ENCODE measurements around the gene MYO7B.
"Not testable (repeated sequence)": the region's sequence is repeated elsewhere in the genome, so short reads cannot be mapped to it uniquely, and the experiment has no call there.

The MYO7B gene

GRCh38 chr2:127558911-127559310 lies 23.4 kb downstream of the MYO7B start:
- no peak for DNase-seq

- no peak for DNase-seq
Measured at GRCh38 chr2:127559454-127559853, 24.0 kb downstream of the MYO7B start.

DNA sequence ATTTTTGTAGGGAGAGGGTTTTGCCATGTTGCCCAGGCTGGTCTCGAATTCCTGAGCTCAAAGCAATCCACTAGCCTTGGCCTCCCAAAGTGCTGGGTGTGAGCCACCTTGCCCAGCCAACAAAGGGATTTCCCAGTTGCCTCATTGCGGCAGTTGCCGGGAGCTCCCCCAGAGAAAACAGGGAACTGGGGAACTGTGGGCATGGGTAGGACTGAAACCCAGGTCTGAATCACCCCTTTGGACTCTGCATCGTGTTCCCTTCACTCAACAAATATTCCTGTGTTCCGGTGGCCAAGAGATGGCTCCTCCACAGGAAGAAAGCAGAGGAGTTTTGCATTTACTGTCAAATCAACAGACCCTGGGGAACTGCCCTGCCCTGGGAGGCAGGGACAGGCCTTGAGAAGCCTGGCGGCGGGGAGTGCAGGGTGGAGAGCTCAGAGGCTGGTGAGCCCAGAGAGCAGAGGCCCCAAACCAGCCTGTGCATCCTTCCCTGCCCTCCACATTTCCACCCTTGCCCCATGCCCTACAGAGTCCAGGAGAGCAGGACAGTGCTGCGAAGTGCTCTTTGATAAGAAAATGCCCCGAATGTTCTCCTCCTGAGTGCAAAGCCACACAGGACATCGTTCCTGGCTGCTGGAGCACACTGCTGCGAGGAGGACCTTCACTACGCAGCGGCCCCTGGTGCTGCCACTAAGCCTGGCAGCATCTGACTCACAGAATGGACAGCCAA lies 24.9 kb downstream of the MYO7B start:
- no peak for DNase-seq

DNA sequence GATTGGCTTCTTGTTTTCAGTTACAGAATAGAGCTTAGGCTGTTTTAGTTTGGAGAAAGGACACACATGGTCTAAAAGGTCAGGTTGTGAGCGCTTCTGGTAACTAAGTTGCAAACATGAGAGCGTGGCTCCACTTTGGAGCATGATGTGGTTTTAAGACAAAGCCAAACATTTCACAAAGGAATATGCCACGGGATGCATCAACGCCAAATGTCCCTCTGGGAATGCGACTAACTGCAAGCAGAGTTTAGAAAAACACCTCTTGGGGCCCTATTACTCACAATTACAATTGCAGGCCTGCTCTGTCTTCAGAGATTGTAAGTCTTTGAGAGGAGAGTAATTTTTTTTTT lies 25.4 kb downstream of the MYO7B start:
- no peak for DNase-seq

GRCh38 chr2:127561371-127561770 lies 25.9 kb downstream of the MYO7B start:
- no peak for DNase-seq

DNA sequence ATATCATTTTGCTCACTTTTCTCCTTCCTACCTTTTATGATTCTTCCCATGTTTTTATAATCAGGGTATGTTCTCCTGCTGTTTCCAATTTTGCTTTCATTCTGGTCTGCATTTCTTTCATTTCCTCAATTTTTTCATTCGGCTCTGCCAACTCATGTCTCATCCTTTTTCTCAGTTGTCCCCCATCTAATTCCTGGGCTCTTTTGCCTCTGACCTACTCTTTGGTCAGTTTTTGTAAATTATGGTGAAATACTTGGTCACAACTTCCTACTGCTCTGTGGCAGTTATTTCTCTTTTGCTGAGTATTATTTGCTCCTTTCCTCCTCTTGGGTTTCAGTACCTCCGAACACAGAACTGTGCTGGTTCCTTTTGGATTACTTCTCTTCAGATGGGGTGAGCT lies 27.5 kb downstream of the MYO7B start:
- no peak for DNase-seq

DNA sequence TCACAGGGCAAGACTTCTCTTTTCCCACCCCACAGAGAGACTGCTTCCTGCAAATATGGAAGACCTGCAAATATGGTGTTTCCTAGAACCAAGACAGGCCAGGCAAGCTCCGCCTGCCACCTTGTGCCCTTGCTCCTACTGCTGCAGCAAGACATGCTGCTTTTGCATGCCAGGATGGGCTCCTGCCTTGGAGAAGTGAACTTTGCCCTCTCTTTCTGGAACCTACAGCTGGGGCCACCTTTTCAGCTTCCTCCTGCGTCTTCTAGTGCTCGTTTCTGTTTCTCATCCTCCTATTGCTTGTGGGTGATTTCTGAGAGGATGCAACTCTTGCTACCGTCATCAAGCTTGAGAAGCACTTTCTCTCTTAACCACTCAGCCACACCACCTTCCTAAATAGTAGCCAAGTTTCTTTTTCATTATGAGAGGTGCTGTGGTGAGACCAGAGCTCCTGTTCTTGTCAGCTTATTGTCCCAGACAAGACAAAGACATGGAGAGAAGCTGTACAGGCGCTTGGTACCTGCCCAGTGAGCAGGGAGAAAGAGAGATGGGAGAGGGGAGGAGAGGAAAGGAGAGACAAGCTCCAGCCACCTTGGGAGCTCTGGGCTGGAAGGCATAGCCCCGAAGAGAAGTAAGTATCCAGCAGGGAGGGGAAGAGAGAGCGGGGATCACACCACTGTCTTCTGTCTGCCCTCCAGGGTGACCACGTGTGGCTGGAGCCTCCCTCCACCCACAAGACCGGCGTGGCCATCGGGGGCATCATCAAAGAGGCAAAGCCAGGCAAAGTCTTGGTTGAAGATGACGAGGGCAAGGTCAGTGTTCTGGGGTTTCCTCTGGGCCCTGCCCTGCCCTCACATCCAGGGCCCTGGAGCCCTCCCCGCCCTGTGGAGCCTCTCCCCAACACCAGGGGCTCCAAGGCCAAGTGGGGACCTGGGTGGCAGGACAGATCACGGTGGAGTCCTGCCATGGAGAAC lies 28.3 kb downstream of the MYO7B start:
- no peak for DNase-seq

- DNase-seq: no peak
Measured at GRCh38 chr2:127564429-127565260, 29.2 kb downstream of the MYO7B start.

- DNase-seq: no peak
Measured at GRCh38 chr2:127565261-127566138, 30.0 kb downstream of the MYO7B start.

DNA sequence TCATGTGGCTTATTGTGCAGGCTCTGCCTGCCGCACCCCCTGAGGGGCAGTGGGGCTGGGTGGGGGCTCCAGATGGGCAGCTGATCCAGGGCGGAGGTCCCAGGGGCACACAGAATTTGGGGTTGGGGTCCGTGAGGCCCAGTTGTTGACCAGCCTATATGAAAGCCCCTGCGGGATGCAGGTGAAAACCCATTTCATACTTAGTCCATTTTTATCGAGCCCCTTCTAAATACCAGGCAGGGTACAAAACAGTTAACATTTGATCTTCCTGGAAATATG lies 30.6 kb downstream of the MYO7B start:
- DNase-seq: no peak

DNA sequence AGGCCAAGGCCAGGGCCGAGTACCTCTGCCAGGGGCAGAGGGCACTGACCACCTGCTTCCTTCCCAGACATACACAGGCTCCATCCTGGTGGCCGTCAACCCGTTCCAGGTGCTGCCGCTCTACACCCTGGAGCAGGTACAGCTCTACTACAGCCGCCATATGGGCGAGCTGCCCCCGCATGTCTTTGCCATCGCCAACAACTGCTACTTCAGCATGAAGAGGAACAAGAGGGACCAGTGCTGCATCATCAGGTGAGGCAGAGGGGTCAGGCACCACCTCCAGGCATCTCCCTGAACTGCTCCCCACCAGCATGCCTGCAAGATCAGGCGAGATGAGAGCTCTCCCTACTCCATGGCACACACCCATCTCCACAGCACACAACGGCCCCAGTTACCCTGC lies 31.1 kb downstream of the MYO7B start:
- no peak for DNase-seq

DNA sequence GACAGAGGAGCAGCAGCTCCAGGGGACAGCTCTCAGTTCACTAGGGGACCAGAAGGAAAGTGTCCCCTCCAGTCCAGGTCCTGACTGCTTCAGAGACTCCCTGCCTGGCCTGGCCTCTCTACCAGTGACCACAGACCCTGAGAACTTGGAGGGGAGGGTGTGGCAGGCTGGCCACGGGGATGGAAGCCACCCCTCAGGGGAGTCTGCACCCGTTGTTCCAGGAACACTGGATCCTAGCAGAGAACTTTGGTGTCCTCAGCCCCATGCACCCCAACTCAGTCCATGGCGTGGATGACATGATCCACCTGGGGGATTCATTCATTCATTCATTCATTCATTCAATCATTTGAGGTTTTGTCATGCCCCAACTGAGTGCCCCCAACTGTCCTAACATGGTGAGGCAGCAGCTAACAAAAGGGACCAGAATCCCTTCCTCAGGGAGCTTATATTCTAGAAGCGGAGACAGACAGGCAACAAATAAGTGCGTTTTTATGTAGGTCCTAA lies 31.9 kb downstream of the MYO7B start:
- DNase-seq: no peak

DNA sequence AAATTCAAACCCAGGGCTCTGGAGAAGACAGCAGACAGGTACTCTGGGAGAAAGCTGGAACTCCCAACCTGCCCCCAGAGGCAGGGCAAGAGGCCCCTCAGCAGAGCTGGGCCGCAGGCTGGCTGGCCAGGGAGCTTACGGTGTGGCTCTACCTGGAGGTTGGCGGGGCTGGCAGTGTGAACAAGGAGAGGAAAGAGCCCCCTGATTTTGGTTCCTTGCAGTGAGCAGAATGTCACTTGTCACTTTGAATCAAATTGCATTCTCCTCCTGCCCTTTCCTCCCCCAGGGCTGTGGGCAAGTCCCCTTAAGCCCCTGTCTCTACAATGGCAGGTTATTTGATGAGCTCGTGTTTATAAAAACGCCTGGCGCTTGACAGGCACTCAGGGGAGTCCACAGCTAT lies 32.6 kb downstream of the MYO7B start:
- DNase-seq: no peak

- DNase-seq: no peak
Measured at GRCh38 chr2:127569666-127570065, 34.2 kb downstream of the MYO7B start.

DNA sequence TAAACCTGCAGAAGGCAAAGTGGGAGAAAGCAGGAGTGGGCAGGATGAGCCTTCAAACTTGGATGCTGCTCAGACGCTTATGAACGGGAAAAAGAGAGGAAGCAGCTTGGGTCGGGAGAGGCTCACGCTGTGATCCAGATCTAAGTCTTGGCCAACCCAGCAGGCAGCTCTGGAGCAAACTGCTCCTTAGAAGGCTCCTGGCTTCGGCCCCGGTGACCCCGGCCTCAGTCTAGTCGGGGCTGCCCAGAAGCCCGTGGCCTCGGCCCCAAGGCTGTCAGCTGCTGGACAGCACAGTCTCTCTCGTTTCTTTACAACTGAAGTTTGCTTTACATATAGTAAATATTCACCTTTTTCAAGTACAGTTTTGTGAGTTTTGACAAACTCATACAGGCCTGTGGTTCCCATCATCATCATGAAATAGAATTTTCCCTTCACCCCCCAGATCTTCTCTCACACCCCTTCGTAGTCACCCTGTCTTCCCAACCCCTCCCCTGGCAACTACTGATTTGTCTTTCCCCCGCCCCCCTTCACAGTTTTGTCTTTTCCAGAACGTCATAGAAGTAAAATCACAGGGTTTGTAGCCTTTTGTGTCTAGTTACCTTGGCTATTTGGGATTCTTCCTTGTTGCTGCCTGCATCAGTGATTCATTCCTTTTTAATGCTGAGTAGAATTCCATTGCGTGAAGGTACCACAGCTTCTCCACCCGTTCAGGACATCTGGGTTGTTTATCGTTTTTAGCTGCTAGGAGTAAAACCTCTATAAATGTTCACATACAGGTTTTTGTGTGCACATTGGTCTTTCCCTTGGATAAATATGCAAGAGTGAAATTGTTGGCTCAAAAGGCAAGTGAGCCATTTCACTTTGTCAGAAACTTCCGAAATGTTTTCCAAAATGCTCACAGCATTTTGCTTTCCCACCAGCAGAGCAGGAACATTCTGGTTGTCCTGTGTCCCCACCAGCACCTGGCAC lies 35.1 kb downstream of the MYO7B start:
- no peak for DNase-seq

GRCh38 chr2:127572352-127572751 lies 36.9 kb downstream of the MYO7B start:
- DNase-seq: not testable (repeated sequence)

- no peak for DNase-seq
Measured at GRCh38 chr2:127572841-127573240, 37.4 kb downstream of the MYO7B start.

GRCh38 chr2:127573298-127573697 lies 37.8 kb downstream of the MYO7B start:
- no peak for DNase-seq

GRCh38 chr2:127573771-127574170 lies 38.3 kb downstream of the MYO7B start:
- no peak for DNase-seq

DNA sequence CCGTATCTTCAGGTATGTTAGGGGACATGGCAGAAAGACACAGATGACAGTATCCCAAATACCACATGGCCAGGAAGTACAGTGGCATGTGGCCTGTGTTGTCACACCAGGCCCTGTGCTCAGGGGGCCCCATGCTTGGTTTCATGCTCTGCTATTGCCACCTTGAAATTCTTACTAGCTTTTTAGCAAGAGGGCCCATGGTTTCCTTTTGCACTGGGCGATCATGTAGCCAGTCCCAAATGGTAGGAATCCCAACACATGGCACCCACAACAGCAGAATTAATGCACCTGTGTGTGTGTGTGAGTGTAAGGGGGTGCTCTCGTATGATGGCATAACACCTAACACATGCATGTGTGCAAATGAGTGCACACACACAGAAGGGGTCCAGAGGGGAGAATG lies 39.2 kb downstream of the MYO7B start:
- DNase-seq: no peak

DNA sequence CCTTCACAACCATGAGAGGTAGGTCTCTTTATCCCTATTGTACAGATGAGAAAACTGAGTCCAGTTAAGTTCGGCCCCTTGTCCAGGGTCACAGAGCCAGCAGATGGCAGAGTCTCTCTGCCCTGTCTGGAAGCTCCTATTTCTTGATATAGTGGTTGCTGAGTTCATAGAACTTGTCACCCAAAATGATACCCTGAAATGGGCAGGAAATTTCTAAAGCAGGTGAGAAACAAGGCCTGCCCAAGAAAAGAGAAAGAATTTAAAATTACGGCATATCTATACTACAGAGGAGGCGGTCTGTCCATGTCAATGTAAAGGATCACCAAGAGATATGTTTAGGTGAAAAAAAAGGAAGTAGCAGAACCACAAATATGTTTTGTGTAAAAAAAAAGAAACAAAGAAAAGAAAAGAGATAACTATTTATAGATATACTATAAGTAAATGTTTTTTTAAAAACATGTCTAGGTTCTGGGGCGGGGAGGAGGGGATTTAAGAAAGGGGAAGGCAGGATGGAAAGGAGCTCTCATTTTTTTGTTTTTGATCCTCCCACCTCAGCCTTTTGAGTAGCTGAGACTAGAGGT lies 39.8 kb downstream of the MYO7B start:
- no peak for DNase-seq

Measured in stimulated activated CD4-positive, alpha-beta T cell treated with anti-CD3 and anti-CD28 coated beads, Interleukin-12 subunit alpha, Interleukin-12 subunit beta, amount 100 ng/mL, for 4 hours (primary cell).